SU-DHL-6 (cell line): ENCODE measurements around the gene ARX.

Source experiments
- H2AFZ ChIP-seq: fragments of 200-600 bp; sonication (generic); 2 replicates; pipeline ENCODE4 v1.6.1; 2014; ENCODE audit warnings: low read depth, mild to moderate bottlenecking, moderate library complexity, mixed read lengths, antibody characterized with exemption, low read length; ENCODE audit not compliant: severe bottlenecking
- H3F3A ChIP-seq: fragments of 200-600 bp; shearing (Covaris generic); 2 replicates; pipeline ENCODE4 v1.6.0; 2016; ENCODE audit warnings: antibody characterized with exemption, mild to moderate bottlenecking; ENCODE audit not compliant: insufficient read depth
- H3K27ac ChIP-seq: fragments of 200-600 bp; sonication (generic); 2 replicates; pipeline ENCODE4 v1.5.1; 2016; ENCODE audit warnings: low read depth, mild to moderate bottlenecking, low read length, moderate library complexity, mixed read lengths
- H3K27me3 ChIP-seq: fragments of 200-600 bp; sonication (generic), shearing (Covaris generic); 2 replicates; pipeline ENCODE4 v1.6.0; 2014; ENCODE audit warnings: mild to moderate bottlenecking, low read length
- H3K36me3 ChIP-seq: fragments of 200-600 bp; sonication (generic); 2 replicates; pipeline ENCODE4 v1.6.1; 2014; ENCODE audit warnings: mild to moderate bottlenecking, low read length, mixed read lengths
- H3K4me2 ChIP-seq: fragments of 300-600, 200-600 bp; shearing (Covaris generic), sonication (generic); 2 replicates; pipeline ENCODE4 v1.6.0; 2014; ENCODE audit warnings: low read length, low read depth, mild to moderate bottlenecking; ENCODE audit not compliant: poor library complexity, severe bottlenecking
- H3K4me3 ChIP-seq: fragments of 200-600 bp; sonication (generic); 2 replicates; pipeline ENCODE4 v1.5.1; 2014; ENCODE audit warnings: antibody characterized with exemption, low read length, mild to moderate bottlenecking, mixed read lengths; ENCODE audit not compliant: insufficient read depth, poor library complexity, severe bottlenecking
- H3K79me2 ChIP-seq: fragments of 200-600 bp; sonication (generic); 2 replicates; pipeline ENCODE4 v1.6.1; 2014; ENCODE audit warnings: mild to moderate bottlenecking, low read length, moderate library complexity; ENCODE audit not compliant: insufficient read depth
- H3K9ac ChIP-seq: fragments of 200-600 bp; sonication (generic); 2 replicates; pipeline ENCODE4 v1.7.0; 2014; ENCODE audit warnings: mild to moderate bottlenecking, low read length
- H3K9me2 ChIP-seq: fragments of 200-600 bp; sonication (generic); replicated peaks from 2 replicates; pipeline ENCODE4 v1.6.1; 2014; ENCODE audit warnings: low read length; ENCODE audit not compliant: insufficient read depth
- H3K9me3 ChIP-seq: fragments of 200-600 bp; sonication (generic); 2 replicates; pipeline ENCODE4 v1.6.1; 2014; ENCODE audit warnings: low read length, mixed read lengths; ENCODE audit not compliant: insufficient read depth
- H4K20me1 ChIP-seq: fragments of 200-600 bp; sonication (generic); 2 replicates; pipeline ENCODE4 v1.6.1; 2014; ENCODE audit warnings: low read depth, mild to moderate bottlenecking, antibody characterized with exemption, low read length, moderate library complexity, mixed read lengths
- EZH2phosphoT487 ChIP-seq: fragments of 200-600 bp; sonication (generic), shearing (Covaris generic); conservative IDR thresholded peaks from 2 replicates; pipeline ENCODE4 v1.6.1; 2018; ENCODE audit warnings: mild to moderate bottlenecking, antibody characterized with exemption, low read length, moderate library complexity, mixed read lengths
- TF ChIP-seq, protein P1 (sequence below): fragments of 200-600 bp; sonication (generic); IDR thresholded peaks from one replicate; pipeline ENCODE4 v1.5.1; 2017; ENCODE audit warnings: antibody characterized with exemption, mild to moderate bottlenecking, low read length, moderate library complexity; ENCODE audit not compliant: insufficient read depth, poor library complexity, severe bottlenecking

The ARX gene

DNA sequence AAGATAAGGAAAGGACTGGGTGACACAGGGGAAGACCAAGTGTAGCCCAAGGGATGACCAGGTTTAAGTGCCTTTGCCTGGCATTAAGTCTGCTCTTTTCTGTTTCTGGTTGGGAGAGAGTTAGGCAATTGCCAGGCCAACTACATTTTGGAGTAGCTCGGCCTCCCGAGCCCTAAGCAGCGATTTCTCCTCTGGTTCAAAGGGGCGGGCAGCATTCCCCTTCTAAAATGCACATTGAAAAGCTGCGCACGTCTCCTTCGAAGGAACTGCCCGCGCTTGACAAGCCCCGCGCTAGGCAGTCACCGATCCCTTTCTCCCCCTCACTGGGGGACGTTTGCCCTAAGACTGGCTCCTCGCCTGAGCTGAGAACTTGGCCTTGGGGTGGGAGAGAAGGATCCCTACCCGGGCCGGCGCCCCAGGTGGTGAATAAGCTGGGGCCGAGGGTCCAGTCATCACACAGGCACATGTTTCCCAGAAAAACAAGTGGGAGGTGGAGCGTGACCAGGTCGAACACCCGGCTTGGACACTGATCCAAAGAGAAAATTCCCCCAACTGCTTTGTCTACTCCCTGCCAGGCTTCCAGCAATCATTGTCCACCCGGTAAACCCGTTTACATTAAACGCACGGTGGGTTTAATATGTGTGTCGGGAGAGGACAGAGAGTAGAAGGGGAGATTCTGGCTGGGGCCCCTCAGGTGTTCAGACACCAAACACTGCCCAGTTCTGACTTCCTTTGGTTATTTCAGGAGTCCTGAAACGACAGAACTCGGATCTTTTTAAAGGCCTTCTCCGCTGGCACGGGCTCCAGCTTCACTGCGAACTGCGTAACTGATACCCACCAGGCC is 4.0 kb downstream of the ARX start:
- Histone ChIP-seq H3K4me3 (no peak overlapping the region), H4K20me1 (no peaks in the 10 kb centered on the region), H3K4me2 (no peak overlapping the region)

DNA sequence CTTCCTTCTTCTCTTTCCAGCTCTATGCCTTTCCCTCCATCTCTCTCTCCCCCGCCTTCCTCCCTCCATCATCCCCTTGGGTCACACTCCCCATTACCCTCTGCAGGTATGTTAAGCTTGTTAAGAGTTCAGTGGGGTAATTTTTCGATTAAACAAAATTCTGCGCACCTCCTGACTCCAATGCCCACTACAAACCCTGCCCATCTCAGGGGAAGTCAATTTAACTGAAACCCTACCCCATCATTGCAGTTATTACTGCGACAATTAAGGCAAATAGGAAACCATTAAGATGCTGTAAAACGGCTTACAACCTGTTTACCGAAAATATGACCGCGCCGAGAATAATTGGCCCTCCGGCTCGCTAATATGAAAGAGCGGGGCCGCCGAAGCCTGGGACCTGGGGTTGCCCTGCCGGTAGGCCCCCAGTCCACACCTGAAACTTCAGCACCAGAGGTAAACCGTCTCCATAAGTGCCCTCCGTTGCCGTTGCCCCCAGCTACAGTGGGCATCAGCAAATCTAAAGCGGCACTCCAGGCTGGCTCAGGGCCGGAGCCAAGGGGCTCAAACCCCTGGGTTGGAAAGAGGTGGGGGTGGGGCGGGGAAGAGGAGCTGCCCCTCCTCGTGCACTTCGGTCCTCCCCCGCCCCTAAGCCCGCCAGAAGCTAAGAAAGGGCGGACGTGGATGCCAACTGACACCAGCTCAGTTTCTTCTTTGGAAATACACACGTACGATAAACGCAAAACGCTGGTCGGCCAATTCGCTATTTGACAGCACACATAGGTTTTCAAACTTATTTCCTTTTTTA is 4.8 kb downstream of the ARX start:
- Histone ChIP-seq H3K9me3 (no peaks in the 10 kb centered on the region), H3K36me3 (no peaks in the 10 kb centered on the region), H3K79me2 (no peaks in the 10 kb centered on the region), H3K4me3 (no peak overlapping the region), H3F3A (no peaks in the 10 kb centered on the region), H2AFZ (no peak overlapping the region), H3K27ac (no peak overlapping the region), H3K9me2 (no peaks in the 10 kb centered on the region), H4K20me1 (no peaks in the 10 kb centered on the region), H3K4me2 (no peak overlapping the region), H3K9ac (no peak overlapping the region), H3K27me3 (no peaks in the 10 kb centered on the region)
- TF ChIP-seq, protein P1, sequence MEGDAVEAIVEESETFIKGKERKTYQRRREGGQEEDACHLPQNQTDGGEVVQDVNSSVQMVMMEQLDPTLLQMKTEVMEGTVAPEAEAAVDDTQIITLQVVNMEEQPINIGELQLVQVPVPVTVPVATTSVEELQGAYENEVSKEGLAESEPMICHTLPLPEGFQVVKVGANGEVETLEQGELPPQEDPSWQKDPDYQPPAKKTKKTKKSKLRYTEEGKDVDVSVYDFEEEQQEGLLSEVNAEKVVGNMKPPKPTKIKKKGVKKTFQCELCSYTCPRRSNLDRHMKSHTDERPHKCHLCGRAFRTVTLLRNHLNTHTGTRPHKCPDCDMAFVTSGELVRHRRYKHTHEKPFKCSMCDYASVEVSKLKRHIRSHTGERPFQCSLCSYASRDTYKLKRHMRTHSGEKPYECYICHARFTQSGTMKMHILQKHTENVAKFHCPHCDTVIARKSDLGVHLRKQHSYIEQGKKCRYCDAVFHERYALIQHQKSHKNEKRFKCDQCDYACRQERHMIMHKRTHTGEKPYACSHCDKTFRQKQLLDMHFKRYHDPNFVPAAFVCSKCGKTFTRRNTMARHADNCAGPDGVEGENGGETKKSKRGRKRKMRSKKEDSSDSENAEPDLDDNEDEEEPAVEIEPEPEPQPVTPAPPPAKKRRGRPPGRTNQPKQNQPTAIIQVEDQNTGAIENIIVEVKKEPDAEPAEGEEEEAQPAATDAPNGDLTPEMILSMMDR, result no peak
- TF ChIP-seq EZH2phosphoT487, result no peak

More for the DNA sequence above, 4.0 kb downstream of the ARX start:
- Histone ChIP-seq H3K79me2 (no peaks in the 10 kb centered on the region), H3K27me3 (no peaks in the 10 kb centered on the region), H3K9me3 (no peaks in the 10 kb centered on the region), H3K27ac (no peak overlapping the region), H3K36me3 (no peaks in the 10 kb centered on the region), H3F3A (no peaks in the 10 kb centered on the region), H3K9me2 (no peaks in the 10 kb centered on the region), H2AFZ (no peak overlapping the region), H3K9ac (no peak overlapping the region)
- TF ChIP-seq, protein P1, result no peak
- no peak for TF ChIP-seq EZH2phosphoT487

DNA sequence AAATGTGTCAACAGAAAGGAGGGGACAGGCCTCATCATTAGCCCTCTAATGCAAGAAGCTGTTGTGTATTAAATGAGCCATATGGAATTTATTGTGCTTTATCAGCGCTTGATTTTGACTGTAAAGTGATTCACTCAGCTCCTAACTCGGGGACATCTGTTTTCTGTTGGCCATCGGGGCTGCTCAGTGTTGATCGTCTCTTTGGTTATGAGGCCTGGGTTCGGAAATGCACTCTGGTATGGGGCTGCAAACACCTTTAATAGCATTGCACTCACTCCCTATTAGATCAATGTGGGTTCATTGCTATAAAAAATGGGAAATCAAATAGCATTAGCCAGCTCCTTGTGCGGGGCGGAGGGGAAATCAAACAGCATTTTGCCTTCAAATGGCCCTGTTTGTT is 6.4 kb downstream of the ARX start:
- H3K4me3 ChIP-seq, result no peak overlapping the region
- no peaks in the 10 kb centered on the region for H3F3A ChIP-seq
- H3K9me3 ChIP-seq, result no peaks in the 10 kb centered on the region
- no peak overlapping the region for H3K27ac ChIP-seq
- no peaks in the 10 kb centered on the region for H3K36me3 ChIP-seq
- H3K4me2 ChIP-seq, result no peak overlapping the region
- TF ChIP-seq, protein P1, result no peak
- no peak for TF ChIP-seq EZH2phosphoT487
- H3K79me2 ChIP-seq, result no peaks in the 10 kb centered on the region
- no peak overlapping the region for H3K9ac ChIP-seq
- H3K9me2 ChIP-seq, result no peaks in the 10 kb centered on the region
- no peaks in the 10 kb centered on the region for H4K20me1 ChIP-seq
- no peak overlapping the region for H2AFZ ChIP-seq
- H3K27me3 ChIP-seq, result no peaks in the 10 kb centered on the region
